Osteocyte (in vitro differentiated cells): ENCODE results near the gene TRIM22. TPM values are rescaled to one million over a fixed set of nuclear protein-coding genes. Genes with fewer than 3 reads are reported as not detected.

Experiments
- DNase-seq: peaks from one replicate; pipeline ENCODE4 v3.0.0; 2021; ENCODE audit warnings: mixed read lengths; ENCODE audit not compliant: unreplicated experiment; ENCODE audit errors: extremely low spot score
- H3K27ac Mint-ChIP-seq: one replicate; pipeline ENCODE4 v1.8.0; 2021; ENCODE audit warnings: mild to moderate bottlenecking, mixed read lengths; ENCODE audit not compliant: unreplicated experiment
- H3K27me3 Mint-ChIP-seq: one replicate; pipeline ENCODE4 v1.8.0; 2021; ENCODE audit warnings: mixed read lengths; ENCODE audit not compliant: unreplicated experiment
- H3K36me3 Mint-ChIP-seq: one replicate; pipeline ENCODE4 v1.8.0; 2021; ENCODE audit warnings: mixed read lengths; ENCODE audit not compliant: unreplicated experiment
- H3K4me1 Mint-ChIP-seq: one replicate; pipeline ENCODE4 v1.8.0; 2021; ENCODE audit warnings: mixed read lengths; ENCODE audit not compliant: unreplicated experiment
- H3K4me3 Mint-ChIP-seq: one replicate; pipeline ENCODE4 v1.8.0; 2021; ENCODE audit warnings: mild to moderate bottlenecking, moderate library complexity, mixed read lengths; ENCODE audit not compliant: unreplicated experiment
- H3K9me3 Mint-ChIP-seq: one replicate; pipeline ENCODE4 v1.8.0; 2021; ENCODE audit warnings: mixed read lengths; ENCODE audit not compliant: unreplicated experiment
- total RNA-seq: library from RNA; stranded (reverse); gene quantifications from 2 replicates; pipeline ENCODE4 v1.2.1, GENCODE V29; 2021
- TF ChIP-seq, protein P1 (sequence below): fragments of 200-600 bp; sonication (generic); IDR thresholded peaks from 2 replicates; pipeline ENCODE4 v1.5.0; 2021; ENCODE audit warnings: antibody characterized with exemption, mild to moderate bottlenecking, moderate library complexity

TRIM22 gene
- total RNA-seq, 1 donor from 2014 or later: 138 TPM

GRCh38 chr11:5691964-5692361 lies 2.4 kb downstream of the TRIM22 start:
- Mint-ChIP-seq H3K36me3 (peaks cover 40% of the 10 kb centered on the region), H3K4me3 (peak overlapping the region; percentile 84), H3K27me3 (no peaks in the 10 kb centered on the region), H3K9me3 (no peaks in the 10 kb centered on the region), H3K27ac (no peak overlapping the region), H3K4me1 (peaks cover 45% of the 10 kb centered on the region)
- DNase-seq: no peak
- TF ChIP-seq, protein P1, sequence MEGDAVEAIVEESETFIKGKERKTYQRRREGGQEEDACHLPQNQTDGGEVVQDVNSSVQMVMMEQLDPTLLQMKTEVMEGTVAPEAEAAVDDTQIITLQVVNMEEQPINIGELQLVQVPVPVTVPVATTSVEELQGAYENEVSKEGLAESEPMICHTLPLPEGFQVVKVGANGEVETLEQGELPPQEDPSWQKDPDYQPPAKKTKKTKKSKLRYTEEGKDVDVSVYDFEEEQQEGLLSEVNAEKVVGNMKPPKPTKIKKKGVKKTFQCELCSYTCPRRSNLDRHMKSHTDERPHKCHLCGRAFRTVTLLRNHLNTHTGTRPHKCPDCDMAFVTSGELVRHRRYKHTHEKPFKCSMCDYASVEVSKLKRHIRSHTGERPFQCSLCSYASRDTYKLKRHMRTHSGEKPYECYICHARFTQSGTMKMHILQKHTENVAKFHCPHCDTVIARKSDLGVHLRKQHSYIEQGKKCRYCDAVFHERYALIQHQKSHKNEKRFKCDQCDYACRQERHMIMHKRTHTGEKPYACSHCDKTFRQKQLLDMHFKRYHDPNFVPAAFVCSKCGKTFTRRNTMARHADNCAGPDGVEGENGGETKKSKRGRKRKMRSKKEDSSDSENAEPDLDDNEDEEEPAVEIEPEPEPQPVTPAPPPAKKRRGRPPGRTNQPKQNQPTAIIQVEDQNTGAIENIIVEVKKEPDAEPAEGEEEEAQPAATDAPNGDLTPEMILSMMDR: no peak

- Mint-ChIP-seq H3K9me3 (no peaks in the 10 kb centered on the region), H3K4me3 (no peak overlapping the region), H3K36me3 (peaks cover 55% of the 10 kb centered on the region), H3K4me1 (peaks cover 35% of the 10 kb centered on the region), H3K27me3 (no peaks in the 10 kb centered on the region), H3K27ac (no peak overlapping the region)
- DNase-seq: no peak
- TF ChIP-seq, protein P1: no peak
Measured at GRCh38 chr11:5694642-5695041, 5.1 kb downstream of the TRIM22 start.

DNA sequence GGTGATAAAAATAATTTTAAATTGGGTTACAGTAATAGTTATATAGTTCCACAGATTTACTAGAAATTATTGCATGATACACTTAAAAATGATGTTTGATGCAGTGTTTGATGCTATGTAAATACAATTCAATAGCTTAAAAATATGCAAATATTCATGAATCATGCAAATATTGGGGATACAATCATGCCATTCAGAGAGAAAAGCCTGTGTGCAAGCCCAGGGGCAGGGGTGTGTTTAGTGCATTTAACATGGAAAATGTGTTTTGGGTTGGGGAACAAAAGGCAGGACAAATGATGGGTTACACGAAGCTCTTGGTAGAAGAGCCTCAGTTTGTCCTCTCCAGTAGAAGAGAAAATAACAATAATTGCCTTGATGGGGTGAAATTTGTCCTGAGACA lies 6.0 kb downstream of the TRIM22 start:
- no peak overlapping the region for H3K4me3 Mint-ChIP-seq
- peaks cover 26% of the 10 kb centered on the region for H3K4me1 Mint-ChIP-seq
- no peak for DNase-seq
- H3K36me3 Mint-ChIP-seq: peaks cover 64% of the 10 kb centered on the region
- H3K27me3 Mint-ChIP-seq: no peaks in the 10 kb centered on the region
- TF ChIP-seq, protein P1: no peak
- no peak overlapping the region for H3K27ac Mint-ChIP-seq
- H3K9me3 Mint-ChIP-seq: no peaks in the 10 kb centered on the region

GRCh38 chr11:5696210-5696609 lies 6.6 kb downstream of the TRIM22 start:
- DNase-seq: no peak
- TF ChIP-seq, protein P1: no peak
- no peak overlapping the region for H3K27ac Mint-ChIP-seq
- no peak overlapping the region for H3K4me3 Mint-ChIP-seq
- H3K36me3 Mint-ChIP-seq: peaks cover 70% of the 10 kb centered on the region
- peaks cover 20% of the 10 kb centered on the region for H3K4me1 Mint-ChIP-seq
- H3K9me3 Mint-ChIP-seq: no peaks in the 10 kb centered on the region
- H3K27me3 Mint-ChIP-seq: no peaks in the 10 kb centered on the region

DNA sequence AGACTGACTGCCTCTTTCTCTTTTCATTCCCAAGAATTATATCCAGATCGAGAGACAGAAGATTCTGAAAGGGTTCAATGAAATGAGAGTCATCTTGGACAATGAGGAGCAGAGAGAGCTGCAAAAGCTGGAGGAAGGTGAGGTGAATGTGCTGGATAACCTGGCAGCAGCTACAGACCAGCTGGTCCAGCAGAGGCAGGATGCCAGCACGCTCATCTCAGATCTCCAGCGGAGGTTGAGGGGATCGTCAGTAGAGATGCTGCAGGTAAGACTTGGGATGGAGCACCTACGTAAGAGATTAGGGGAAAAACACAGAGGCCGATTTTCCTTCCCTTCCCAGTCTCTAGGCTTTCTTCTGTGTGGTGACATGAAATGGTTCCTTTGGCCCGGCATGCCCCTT lies 8.7 kb downstream of the TRIM22 start:
- Mint-ChIP-seq H3K27me3 (no peaks in the 10 kb centered on the region), H3K4me3 (no peak overlapping the region), H3K36me3 (peaks cover 73% of the 10 kb centered on the region), H3K4me1 (peaks cover 8% of the 10 kb centered on the region), H3K9me3 (no peaks in the 10 kb centered on the region), H3K27ac (no peak overlapping the region)
- TF ChIP-seq, protein P1: no peak
- no peak for DNase-seq
